ENCODE results near the gene ATF7IP2. TPM values are rescaled to one million over a fixed set of nuclear protein-coding genes. Genes with fewer than 3 reads are reported as not detected.

The ATF7IP2 gene
- total RNA-seq, 4 donors from 2014 or later, result 15.5 to 32.8 (median 28.3) TPM

GRCh38 chr16:10485698-10486382 lies 100.0 kb downstream of the ATF7IP2 start:
- 96% methylated on average over 12 of the region's 12 CpGs for WGBS, 2 donors
- no peak overlapping the region for H3K27ac ChIP-seq
- H3K9me3 ChIP-seq, result no peaks in the 10 kb centered on the region
- DNase-seq, result no peak
- TF ChIP-seq POLR2A (IDR thresholded peaks at IDR 0.05) (no peak), CTCF (IDR thresholded peaks at IDR 0.05) (no peak)
- intact Hi-C loops (cut with DNase I), result no loop called here
- no peaks in the 10 kb centered on the region for H3K36me3 ChIP-seq
- H3K4me3 ChIP-seq (replicated peaks in 1 of 3), result no peak overlapping the region
- no peaks in the 10 kb centered on the region for H3K4me1 ChIP-seq
- H3K27me3 ChIP-seq, result no peaks in the 10 kb centered on the region

- no peak overlapping the region for H3K27ac ChIP-seq
- intact Hi-C loops (cut with DNase I), result no loop called here
- TF ChIP-seq CTCF (IDR thresholded peaks at IDR 0.05) (no peak), POLR2A (IDR thresholded peaks at IDR 0.05) (no peak)
- no peaks in the 10 kb centered on the region for H3K36me3 ChIP-seq
- no peaks in the 10 kb centered on the region for H3K4me1 ChIP-seq
- no peaks in the 10 kb centered on the region for H3K27me3 ChIP-seq
- DNase-seq, result no peak
- WGBS, 2 donors, result 42 to 55% methylated on average over 1 of the region's 1 CpG
- H3K4me3 ChIP-seq (replicated peaks in 1 of 3), result no peak overlapping the region
- H3K9me3 ChIP-seq, result no peaks in the 10 kb centered on the region
These were observed 104.3 kb downstream of the ATF7IP2 start for GRCh38 chr16:10490141-10490540.

- H3K36me3 ChIP-seq, result no peaks in the 10 kb centered on the region
- no peaks in the 10 kb centered on the region for H3K27me3 ChIP-seq
- no peaks in the 10 kb centered on the region for H3K9me3 ChIP-seq
- TF ChIP-seq CTCF (IDR thresholded peaks at IDR 0.05), result no peak
- no peak for TF ChIP-seq POLR2A (IDR thresholded peaks at IDR 0.05)
- no peak overlapping the region for H3K4me3 ChIP-seq (replicated peaks in 1 of 3)
- intact Hi-C loops (cut with DNase I), result no loop called here
- H3K4me1 ChIP-seq, result no peaks in the 10 kb centered on the region
- no peak overlapping the region for H3K27ac ChIP-seq
- no peak for DNase-seq
- whole genome bisulfite sequencing, 2 donors, result 89 to 95% methylated on average over 8 of the region's 8 CpGs
These were observed 107.4 kb downstream of the ATF7IP2 start for GRCh38 chr16:10493276-10493675.

- H3K36me3 ChIP-seq, result no peaks in the 10 kb centered on the region
- no peaks in the 10 kb centered on the region for H3K9me3 ChIP-seq
- no peak overlapping the region for H3K27ac ChIP-seq
- no peaks in the 10 kb centered on the region for H3K27me3 ChIP-seq
- no peaks in the 10 kb centered on the region for H3K4me1 ChIP-seq
- no peak for DNase-seq
- WGBS, 2 donors, result 81 to 94% methylated on average over 5 of the region's 5 CpGs
- intact Hi-C loops (cut with DNase I), result no loop called here
- TF ChIP-seq POLR2A (IDR thresholded peaks at IDR 0.05) (no peak), CTCF (IDR thresholded peaks at IDR 0.05) (no peak)
- H3K4me3 ChIP-seq (replicated peaks in 1 of 3), result no peak overlapping the region
These were observed 108.6 kb downstream of the ATF7IP2 start for GRCh38 chr16:10494343-10495030.

- no peaks in the 10 kb centered on the region for H3K27me3 ChIP-seq
- DNase-seq, result no peak
These were observed 109.1 kb downstream of the ATF7IP2 start for GRCh38 chr16:10495031-10495345.

More at GRCh38 chr16:10495031-10495345, 109.1 kb downstream of the ATF7IP2 start:
- TF ChIP-seq POLR2A (IDR thresholded peaks at IDR 0.05), result no peak
- TF ChIP-seq CTCF (IDR thresholded peaks at IDR 0.05), result no peak
- no peak overlapping the region for H3K4me3 ChIP-seq (replicated peaks in 1 of 3)
- H3K27ac ChIP-seq, result no peak overlapping the region
- intact Hi-C loops (cut with DNase I), result no loop called here
- H3K36me3 ChIP-seq, result no peaks in the 10 kb centered on the region
- H3K9me3 ChIP-seq, result no peaks in the 10 kb centered on the region
- 93 to 97% methylated on average over 6 of the region's 6 CpGs for WGBS, 2 donors
- no peaks in the 10 kb centered on the region for H3K4me1 ChIP-seq

Measured in thyroid gland (tissue), 4 donors.